ENCODE data around the gene FYN.
"Not testable (repeated sequence)": the region's sequence is repeated elsewhere in the genome, so short reads cannot be mapped to it uniquely, and the experiment has no call there.

The FYN gene

DNA sequence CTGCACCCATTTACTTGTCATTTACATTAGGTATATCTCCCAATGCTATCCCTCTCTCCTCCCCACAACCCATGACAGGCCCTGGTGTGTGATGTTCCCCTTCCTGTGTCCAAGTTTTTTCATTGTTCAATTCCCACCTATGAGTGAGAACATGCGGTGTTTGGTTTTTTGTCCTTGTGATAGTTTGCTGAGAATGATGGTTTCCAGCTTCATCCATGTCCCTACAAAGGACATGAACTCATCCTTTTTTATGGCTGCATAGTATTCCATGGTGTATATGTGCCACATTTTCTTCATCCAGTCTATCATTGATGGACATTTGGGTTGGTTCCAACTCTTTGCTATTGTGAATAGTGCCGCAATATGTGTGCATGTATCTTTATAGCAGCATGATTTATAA, 87.1 kb downstream of the FYN start:
- not testable (repeated sequence) for DNase-seq

DNA sequence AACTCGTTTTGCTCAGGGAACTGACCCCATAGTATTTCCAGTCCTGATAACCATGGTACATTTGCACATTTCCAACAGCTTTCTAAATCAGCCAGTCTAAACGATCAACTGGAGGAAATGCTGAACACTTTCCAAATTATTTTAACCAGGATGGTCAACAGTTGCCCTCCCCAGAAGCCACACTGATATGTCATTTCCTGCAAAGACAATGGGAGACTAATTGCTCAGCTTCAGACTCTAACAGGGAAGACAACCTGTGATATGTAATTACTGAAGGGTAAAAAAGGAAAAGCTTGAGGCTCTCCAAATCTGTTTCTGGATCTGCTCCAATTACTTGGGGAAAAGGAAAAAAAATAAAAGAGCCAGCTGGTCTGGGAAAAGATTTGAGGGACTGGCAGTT, 88.8 kb downstream of the FYN start:
- no peak for DNase-seq

DNA sequence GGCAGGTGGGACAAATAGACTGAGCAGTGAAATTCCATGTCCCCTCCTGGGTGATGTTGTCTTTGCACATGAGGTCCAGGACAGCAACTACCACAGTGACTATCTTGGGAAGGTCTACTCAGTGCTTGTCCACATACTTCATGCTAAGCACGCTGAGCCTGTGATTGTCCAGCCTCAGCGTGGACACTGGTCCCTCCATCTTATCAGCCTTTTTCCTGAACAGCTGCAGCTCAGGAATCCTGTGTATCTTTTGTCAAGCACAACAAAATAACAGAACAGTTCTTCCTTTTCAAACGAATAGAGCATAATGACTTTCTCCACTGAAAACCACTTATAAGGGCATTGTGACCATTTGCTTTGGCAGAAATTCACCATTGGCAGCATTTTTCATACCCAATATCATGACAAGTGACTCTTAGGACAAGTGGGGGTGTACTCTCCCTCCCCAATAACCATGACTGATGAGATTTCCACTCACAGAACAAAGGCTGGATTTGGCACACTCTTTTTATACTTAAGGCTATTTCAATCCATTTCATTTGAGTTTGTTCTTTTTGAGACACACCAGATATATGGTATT, 90.3 kb downstream of the FYN start:
- no peak for DNase-seq

DNA sequence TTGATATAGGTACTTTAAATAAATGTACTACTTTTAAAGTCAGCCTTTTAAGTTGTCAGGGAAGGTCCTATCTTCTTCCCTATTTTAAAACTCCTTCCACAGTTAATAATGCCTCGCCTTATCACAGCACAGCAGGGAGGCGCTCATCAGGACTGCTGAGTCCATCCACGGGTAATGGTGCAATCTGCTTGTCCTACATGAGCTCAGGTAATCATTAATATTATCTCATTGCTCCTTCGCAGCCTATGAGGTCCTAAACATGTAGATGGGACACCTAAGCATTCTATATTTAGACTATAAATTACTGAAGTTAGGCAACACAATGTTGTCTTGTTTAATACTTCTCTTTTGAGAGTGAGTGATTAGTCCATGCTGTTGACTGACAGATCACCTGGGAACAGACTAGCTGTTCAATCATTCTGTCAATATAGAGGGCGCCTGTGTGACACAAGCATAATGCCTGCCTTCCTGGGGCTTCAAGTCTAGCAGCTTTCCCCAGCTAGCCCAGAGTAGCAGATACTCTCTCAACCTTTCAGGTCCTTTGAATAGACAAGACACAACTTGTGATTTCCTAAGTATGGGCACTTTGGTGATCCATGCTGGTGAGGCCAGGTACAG, 91.0 kb downstream of the FYN start:
- no peak for DNase-seq

DNA sequence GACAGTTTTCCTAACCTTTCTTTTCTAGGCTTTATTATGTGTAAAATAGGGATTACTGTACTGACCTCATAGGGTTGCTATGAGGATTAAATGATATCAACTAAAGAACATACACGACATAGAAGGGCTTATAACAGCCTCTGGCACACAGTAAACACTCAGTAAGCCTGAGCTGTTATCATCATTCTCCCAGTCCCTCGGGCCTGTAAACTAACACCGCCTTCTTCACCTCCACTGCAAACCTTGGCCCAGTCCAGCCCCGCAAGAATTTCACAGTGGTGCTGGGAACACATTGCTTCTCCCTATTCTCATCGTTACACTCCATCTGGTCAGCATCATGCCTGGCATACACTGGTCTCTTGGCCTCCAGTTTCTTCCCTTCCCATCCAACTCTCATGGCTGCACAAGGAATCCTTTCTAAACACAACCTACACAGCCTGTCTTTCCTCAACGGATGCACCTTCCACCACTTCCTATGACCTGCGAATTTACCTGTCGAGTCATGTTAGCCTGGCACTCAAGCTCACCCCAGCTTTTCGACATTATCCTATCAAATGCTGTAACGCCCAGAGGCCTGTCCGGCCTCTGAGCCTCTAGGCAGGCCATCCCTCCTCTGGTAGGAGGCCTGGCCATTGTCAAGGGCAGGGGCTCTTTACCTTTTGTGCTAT, 92.1 kb downstream of the FYN start:
- peak; percentile 78 for DNase-seq

DNA sequence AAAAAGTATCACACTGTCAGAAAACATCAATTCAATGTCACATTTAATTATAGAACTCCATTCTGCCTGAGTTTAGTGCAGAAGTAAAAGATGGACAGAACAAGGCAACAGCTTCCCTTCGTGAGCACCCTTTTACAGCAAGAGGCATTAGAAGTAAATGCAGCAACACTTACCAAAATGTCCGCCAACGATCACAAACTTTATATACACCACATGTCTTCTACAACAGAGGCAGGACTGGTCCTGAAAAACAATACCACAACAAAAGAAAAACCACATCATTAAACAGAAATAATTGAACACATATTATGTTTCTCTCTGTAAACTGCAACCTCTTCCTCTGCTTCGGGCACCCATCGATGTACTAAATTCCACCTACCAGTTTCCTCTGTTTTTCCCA, 92.9 kb downstream of the FYN start:
- DNase-seq, result peak; percentile 7

DNA sequence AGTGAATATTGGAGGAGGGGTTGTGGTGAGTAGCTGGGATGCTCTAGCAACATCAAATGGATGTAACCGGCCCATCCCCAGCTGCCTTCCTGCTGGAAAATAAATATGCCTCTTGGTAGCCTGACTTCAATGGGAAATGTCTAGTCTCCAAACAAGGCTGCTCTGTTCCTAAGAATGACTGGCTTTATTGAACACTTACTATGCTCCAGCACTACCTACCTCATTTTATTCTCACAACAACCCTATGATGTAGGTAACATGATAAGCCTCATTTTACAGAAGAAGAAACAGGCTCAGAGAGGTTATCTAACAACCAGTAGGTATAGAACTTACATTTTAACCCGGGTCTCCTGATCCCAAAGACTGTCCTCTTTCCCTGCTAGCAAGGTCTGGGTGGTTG, 93.6 kb downstream of the FYN start:
- peak; percentile 6 for DNase-seq

DNA sequence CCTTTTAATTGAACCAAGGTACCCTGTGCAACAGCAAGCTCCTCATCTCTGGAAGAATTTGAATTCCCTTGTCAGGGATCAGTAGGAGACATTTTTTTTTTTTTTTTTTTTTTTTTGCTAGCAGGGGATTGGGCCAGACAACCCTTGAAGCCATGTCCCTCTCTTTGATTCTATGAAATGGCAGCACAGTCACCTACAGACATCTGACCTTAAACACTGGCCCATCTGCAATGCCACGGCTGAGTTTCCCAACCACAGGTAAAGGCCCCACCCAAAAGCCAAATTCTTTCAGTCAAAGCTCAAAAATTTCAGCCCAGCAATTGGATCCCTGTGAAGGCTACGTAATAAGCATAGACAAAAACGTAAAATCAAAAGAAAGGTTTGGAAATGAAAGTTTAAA, 94.2 kb downstream of the FYN start:
- DNase-seq, result peak; percentile 6

DNA sequence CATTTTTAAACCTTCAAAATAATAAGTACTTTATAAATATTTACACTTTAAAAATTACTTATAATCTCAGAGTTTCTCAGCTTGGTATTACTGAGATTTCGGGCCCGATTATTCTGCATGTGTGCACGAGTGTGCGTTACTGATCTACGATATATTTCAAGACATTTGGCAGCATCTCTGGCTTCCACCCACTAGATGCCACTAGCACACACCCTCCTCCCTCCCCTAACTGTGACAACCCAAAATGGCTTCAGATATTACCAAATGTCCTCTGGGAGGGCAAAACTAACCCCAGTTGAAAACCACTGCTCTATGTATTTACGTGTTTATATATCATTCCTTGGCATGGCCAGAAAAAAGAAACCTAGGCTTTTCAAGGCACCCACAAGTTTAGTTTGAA, 95.9 kb downstream of the FYN start:
- peak; percentile 25 for DNase-seq

DNA sequence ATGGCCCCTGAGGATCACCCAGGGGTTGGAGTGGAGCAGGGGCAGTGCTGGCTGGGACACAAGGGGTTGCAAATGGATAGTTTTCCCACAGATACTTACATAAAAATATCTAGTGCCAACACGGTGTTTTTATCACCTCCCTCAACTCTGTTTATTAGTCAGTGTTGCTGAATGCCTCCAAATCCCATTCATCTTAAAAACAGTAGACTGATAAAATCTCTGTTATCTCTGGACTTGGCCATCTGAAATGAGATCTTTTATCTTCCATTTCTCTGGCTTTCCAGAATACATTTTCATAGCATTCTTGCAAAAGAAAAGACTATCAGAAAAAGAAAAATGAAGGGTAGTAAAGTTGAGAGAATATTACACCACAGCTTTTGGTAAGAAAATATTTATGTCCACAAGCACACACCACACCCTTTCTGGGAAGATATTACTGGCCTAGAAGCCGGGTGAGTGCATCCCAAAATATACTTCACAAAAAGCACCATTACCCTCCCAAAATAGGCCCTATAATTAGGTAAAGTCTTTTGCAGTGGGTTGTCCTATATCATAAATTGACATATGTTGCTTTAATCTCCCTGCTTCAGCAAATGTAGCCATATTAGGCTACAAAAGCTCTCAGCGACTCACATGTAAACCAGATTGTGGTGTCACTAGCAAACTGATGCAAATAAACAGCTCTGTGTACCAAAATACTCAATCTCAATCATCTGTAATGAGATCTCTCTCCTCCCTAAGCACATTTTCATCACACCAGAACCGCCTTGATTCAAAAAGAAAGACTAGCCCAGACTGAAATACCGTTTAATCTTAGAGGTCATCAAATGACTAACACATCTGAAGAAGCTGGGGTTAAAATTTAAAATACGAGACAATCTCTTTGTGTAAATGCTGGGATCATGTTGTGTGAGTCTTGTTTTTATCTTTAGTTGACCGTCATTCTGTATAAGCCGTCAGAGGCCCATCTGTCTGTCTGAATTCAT, 96.7 kb downstream of the FYN start:
- peak; percentile 5 for DNase-seq

DNA sequence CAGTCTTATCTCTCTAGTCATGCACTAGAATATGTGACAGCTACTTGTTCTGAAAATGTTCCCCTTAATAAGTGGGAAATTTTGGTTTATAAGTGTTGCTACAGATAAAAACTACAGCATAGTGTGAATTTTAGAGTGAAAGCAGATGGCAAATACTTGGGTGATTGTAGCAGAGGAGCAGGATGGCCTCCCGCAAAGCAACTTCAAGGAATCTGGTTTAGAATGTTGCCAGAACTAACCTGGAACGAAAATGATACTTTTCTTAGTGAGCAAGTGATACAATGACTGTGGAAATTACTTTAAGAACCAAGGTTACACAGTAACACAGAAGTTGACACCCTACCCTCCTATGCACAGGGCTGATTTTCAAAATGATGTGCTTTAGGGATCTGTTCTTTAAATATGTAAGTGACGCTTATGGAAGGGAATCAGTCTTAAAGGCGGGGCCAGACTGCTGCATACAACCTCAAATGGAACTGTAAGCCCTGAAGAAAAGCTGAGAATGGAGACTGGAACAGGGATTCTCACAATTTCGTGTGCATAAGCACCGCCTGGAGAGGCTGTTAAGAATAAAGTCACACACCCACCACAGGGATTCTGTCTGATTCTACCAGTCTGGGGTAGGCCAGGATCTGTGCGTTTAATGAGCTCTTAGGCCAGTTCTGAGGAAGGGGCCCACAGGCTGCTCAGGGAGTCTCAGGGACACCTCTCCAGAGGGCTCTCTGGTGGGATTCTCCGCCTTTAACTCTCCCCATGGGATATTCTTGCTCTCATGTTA, 97.9 kb downstream of the FYN start:
- DNase-seq, result peak; percentile 4

DNA sequence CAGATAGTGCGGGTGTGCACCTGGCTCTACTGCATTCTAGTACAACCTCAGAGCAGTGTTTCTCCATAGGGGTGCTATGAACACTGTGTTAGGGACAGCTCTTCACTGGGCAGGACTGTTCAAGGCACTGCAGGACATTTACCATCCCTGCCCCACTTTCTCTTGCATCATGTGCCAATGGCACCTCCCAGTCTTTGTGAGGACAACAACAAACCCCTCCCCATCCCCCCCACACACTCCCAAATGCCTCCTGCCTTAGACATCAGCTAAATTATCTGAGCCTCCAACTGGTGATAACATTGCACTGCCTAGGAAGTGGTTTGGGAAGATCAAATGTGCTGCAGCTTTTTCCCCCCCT, 98.9 kb downstream of the FYN start:
- DNase-seq, result peak; percentile 6

DNA sequence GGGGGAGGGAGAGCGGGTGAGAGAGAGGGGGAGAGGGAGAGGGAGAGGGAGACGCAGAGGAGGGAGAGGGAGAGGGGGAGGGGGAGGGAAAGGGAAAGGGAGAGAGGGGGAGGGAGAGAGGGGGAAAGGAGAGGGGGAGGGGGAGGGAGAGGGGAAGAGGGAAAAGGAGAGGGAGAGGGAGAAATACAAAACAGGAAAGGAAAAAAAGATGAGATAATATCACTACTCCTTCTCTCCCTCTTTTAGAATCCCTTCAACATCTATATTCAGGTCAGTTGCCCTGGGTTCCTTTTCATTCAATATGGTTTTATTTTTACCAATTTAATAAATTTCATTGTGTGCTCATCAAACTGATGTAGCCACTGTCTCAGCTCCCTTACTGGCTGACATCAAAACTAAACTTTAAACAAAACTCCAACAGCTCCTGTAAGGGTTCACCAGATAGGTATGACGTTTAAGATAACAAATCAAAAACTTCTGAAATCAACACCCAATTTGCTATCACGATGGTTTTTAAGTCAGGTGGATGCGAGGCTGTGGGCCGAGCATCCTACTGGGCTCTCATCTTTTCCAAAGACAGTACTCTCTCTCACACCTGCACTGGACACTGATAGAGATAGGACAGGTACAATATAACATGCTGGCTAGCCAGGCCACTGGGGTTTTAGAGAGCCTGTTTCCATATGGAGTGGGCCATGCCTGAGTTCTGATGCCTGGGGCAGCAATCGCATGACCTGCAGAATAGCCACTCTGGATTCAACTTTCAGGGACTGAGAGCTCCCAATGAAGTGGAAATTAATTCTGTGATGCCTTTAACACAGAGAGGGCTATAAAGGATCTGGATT, 99.5 kb downstream of the FYN start:
- no peak for DNase-seq

DNA sequence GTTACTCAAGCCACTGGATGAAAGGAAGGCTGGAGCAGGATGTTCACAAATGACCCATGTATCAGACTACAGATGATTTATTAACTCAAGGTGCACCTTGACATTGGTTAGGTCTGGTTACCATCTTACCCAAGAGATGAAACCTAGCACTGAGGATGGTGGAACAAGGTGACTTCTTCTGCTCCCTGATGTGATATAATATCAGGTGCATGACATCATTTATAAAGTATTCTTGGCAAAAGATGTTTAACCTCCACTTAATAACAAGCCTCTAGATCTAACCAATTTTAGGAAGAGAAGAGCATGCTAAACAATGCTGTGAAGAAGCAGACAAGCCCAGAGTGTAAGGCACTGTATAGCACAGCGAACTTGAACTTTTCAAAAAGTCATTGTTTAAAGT, 100.9 kb downstream of the FYN start:
- DNase-seq, result no peak

DNA sequence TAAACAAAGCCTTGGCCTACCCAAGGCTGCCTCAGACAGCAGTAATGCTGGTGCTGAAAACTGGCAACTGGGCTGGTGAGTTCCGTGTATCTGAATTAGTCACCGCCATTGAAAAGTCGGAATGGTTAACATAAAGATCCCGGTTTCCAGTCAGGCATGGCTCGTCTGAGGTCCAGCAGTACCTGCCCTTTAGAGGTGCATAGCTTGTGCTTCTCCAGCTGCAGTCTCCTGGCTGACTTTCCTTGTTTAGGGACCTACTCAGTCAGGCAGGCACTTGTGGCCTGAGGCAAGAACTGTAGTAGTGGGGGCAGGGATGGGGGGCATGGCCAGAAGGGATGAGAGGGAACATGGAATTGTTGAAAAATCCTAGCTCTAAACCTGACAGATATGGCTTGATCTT, 101.6 kb downstream of the FYN start:
- peak; percentile 4 for DNase-seq

DNA sequence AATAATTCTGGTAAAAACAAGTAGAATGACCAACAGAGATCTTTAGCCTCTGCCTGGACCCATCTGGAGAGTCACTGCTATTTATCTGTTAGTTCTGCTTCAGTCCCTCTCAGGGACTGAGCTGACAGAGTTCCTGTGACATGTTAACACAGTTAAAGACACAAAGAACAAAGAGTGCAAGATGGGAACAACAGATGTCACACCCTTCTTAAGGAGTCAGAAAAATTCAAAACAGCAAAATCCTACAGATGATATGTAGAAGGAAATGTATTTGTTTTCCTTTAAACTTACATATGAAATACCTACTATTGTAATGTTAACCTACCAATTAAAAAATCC, 102.2 kb downstream of the FYN start:
- DNase-seq, result no peak

DNA sequence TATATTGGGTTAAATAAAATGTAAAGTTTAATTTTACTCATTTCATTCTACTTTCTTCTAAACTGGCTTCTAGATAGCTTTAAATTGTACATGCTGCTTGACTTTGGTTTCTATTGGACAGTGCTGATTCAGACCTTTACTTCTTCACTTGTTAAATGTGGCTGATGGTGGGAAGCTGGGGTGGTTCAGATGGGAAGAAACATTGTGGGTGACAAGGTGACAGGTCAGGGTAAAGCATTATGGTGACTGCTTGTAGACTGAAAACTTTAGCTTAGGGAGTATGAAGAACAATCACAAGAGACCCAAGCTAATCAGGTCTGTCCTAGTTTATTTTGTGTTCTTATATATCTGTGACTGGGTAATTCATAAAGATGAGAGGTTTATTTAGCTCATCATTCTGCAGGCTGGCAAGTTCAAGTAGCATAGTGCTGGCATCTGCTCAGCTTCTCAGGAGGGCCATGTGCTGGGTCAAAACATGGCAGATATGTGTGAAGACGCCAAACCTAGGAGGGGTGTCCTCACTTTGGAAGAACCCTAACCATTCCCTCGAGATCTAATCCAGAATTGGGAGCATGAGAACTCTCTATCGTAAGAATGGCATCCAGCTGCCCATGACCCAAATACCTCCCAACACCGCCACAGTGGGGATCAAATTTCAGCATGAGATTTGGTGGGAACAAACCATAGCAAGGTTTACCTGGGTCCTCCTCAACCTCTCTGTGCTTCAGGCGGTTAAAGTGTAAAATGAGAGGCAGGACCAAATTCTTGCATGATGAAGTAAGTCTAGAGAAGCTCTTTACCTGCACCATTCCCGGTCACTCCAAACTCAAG, 102.8 kb downstream of the FYN start:
- DNase-seq, result no peak

DNA sequence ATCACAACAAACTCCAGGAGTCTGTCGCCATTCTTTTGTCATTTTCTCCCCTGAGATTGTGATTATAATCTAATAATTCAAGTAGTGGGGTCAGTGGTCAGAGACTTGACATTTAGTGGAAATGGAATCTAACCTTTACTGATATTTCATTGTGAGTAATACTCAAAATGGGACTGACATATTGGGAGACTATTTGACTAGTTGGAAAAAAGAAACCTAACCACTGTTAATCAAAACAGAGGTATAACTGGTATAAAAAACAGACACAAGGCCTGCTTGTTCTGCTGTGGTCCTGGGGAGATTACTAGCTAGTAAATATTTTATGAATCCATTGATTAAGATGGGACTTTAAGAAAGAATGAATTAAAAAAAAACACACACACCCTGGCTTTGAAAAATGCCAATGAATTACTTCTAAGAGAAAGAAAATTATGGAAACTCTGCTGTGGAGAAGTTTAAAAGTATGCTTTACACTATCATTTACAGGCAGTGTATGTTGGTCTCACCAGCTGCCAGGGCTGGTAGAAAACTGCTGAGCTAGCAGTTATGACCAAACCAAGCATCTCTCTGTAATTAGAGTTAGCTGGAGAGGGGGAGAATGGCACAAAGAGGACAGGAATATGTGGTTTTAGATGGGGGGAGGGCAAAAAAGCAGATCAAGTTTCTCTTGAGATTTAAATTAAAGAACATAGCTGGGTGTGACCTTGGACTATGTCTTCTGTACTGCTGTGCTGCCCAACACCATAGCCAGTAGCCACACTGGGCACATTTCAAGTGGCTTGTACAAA, 103.7 kb downstream of the FYN start:
- no peak for DNase-seq

DNA sequence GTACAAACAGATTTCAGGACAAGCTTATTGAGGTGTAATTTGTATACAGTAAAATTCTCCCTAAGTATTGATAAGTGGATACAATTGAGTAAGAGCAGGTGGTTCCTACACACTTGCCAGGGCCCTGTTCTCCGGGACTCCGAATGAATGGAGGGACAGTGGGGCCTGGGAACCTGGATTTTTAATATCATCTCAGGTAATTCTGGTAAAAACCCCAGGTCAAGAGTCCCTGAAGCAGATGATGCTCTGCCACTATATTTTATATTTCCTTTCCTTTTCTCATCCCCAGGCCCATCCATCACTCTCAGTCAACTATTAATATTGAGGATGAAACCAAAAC, 104.9 kb downstream of the FYN start:
- no peak for DNase-seq

DNA sequence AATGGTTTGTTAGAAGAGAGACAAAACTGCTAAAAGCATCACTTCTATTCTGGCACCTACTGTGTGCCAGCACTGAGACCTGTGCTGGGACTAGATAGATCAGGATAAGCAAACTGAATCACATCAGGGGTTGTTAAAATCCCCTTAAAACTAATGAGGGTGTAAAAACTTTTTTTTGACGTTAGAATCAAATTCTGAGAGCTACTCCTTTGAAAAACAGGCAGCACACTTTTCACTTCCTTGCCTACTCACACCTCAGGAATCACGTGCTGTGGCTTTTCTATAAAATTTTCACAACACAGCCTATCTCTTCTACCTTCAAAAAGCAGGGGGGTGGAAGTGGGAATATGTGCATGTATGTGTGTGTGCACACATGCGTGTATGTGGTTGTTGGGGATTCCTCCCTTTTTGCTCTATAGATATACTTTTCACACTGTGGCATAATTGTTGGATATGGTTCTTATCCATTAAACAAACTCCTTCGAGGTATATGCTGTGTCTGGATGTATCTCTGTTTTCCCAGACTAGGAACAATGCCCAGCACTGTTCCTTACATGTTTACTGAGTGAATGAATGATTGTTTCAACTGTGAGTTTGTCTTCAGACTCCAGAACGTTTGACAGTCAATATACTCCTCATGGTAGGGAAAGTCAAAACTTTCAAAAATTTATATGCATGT, 105.4 kb downstream of the FYN start:
- no peak for DNase-seq

All from right hindlimb (tissue), 1 donor.